Breast epithelium (tissue), 4 donors: Measurements from ENCODE around the gene HTR7. TPM values are rescaled to one million over a fixed set of nuclear protein-coding genes. Genes with fewer than 3 reads are reported as not detected.

ENCODE experiments used
- DNase-seq, 2 donors: peaks; one replicate each; pipeline ENCODE4 v3.0.0-alpha.2; 2019; ENCODE audit warnings: low spot score in 2 of 2
- H3K27ac ChIP-seq, 2 donors: fragments of 200-600 bp; sonication (generic) in 1 of 2; one replicate each; pipeline ENCODE4 v1.5.1; 2016 to 2019; ENCODE audit warnings: mild to moderate bottlenecking in 1 of 2
- H3K27me3 ChIP-seq, 2 donors: fragments of 200-600 bp; sonication (generic) in 1 of 2; one replicate each; pipeline versions ENCODE4 v1.5.1 to v1.6.0; 2017 to 2019; ENCODE audit warnings: control low read depth in 1 of 2, mild to moderate bottlenecking in 1 of 2
- H3K36me3 ChIP-seq: fragments of 200-600 bp; one replicate; pipeline ENCODE4 v1.5.1; 2019
- H3K4me1 ChIP-seq, 2 donors: fragments of 200-600 bp; sonication (generic); one replicate each; pipeline ENCODE4 v1.5.1; 2016 to 2019; ENCODE audit warnings: control low read depth in 1 of 2
- H3K4me3 ChIP-seq, 3 donors: fragments of 200-600 bp; sonication (generic); 1 replicate in 2 of 3; 2 replicates in 1 of 3; pipeline ENCODE4 v1.5.1; 2016 to 2019; ENCODE audit warnings: mild to moderate bottlenecking in 3 of 3, moderate library complexity in 2 of 3
- H3K9me3 ChIP-seq, 2 donors: fragments of 200-600 bp; sonication (generic) in 1 of 2; one replicate each; pipeline ENCODE4 v1.5.1; 2016 to 2019; ENCODE audit warnings: control low read depth in 1 of 2
- CTCF ChIP-seq, 3 donors: fragments of 450-650 bp; IDR thresholded peaks; one replicate each; pipeline ENCODE4 v1.5.1; 2016 to 2017; ENCODE audit warnings: antibody characterized with exemption in 3 of 3, mild to moderate bottlenecking in 3 of 3, moderate library complexity in 3 of 3
- POLR2A ChIP-seq: fragments of 450-650 bp; IDR thresholded peaks from one replicate; pipeline ENCODE4 v1.6.1; 2016; ENCODE audit warnings: antibody characterized with exemption, mild to moderate bottlenecking, moderate library complexity
- POLR2AphosphoS5 ChIP-seq, 3 donors: sonication (generic); formaldehyde crosslinking; IDR thresholded peaks; one replicate each; pipeline ENCODE4 v1.6.1; 2017; ENCODE audit warnings: antibody characterized with exemption in 3 of 3
- intact Hi-C: fragments of 100-400 bp; cut with DNase I; formaldehyde crosslinking; loops from one replicate; pipeline ENCODE4 v1.15.1; 2023; ENCODE audit warnings: low total_unique reads
- total RNA-seq, 3 donors: library from RNA; depleted of rRNA; stranded (reverse); fragments of >200 nt; gene quantifications; one replicate each; pipeline ENCODE4 v1.1.0, GENCODE V29; 2016

HTR7 gene
- total RNA-seq, 3 donors from 2014 or later: 0.66 to 1.8 (median 1.8) TPM

GRCh38 chr10:90734415-90734814 is 123.4 kb downstream of the HTR7 start:
- Histone ChIP-seq H3K9me3 (no peaks in the 10 kb centered on the region), H3K36me3 (no peaks in the 10 kb centered on the region), H3K4me1 (no peaks in the 10 kb centered on the region), H3K27ac (no peak overlapping the region), H3K4me3 (no peak overlapping the region), H3K27me3 (no peaks in the 10 kb centered on the region)
- DNase-seq: no peak
- TF ChIP-seq POLR2A (no peak), POLR2AphosphoS5 (IDR thresholded peaks at IDR 0.05) (no peak), CTCF (IDR thresholded peaks at IDR 0.05) (no peak)
- intact Hi-C loops: no loop called here

- Histone ChIP-seq H3K27me3 (no peaks in the 10 kb centered on the region), H3K36me3 (no peaks in the 10 kb centered on the region), H3K4me3 (no peak overlapping the region), H3K4me1 (no peaks in the 10 kb centered on the region), H3K9me3 (no peaks in the 10 kb centered on the region), H3K27ac (no peak overlapping the region)
- no peak for DNase-seq
- intact Hi-C loops: no loop called here
- TF ChIP-seq POLR2A (no peak), POLR2AphosphoS5 (IDR thresholded peaks at IDR 0.05) (no peak), CTCF (IDR thresholded peaks at IDR 0.05) (no peak)
These were observed 125.3 kb downstream of the HTR7 start for GRCh38 chr10:90732581-90732980.

DNA sequence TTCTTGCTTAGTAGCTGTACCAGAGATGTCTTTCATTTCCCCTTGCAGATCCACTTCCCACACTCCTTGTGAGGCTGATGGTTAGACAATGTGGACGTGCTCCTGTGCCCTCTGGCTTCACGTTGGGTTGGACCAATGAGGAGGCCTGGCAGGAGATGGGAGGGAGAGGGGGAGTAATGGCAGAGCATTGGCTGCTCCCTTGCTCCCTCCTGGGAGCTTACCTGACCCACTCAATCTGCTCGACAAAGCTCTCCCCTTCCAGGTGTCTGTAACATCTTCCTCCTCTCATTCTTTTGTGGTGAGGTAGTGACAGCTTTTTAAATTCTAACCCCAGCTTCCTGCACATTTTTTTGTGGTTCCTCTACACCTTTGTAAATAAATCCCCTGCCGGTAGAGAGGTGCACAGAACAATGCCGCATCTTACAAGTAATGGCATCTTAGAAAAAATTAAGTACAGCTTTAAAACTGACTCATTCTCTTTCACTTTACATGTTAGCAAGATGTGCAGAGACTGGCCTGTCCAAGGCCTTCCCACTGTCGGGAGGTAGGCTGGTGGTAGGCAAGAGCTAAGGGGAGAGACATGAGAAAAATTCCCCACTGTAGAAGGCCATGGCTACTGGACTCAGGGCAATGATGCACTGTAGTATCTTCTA is 134.3 kb downstream of the HTR7 start:
- H3K4me1 ChIP-seq: no peaks in the 10 kb centered on the region
- no peak overlapping the region for H3K4me3 ChIP-seq
- TF ChIP-seq POLR2A (no peak), CTCF (IDR thresholded peaks at IDR 0.05) (no peak), POLR2AphosphoS5 (IDR thresholded peaks at IDR 0.05) (no peak)
- H3K27ac ChIP-seq: no peak overlapping the region
- DNase-seq: no peak
- H3K36me3 ChIP-seq: no peaks in the 10 kb centered on the region
- intact Hi-C loops: no loop called here
- no peaks in the 10 kb centered on the region for H3K9me3 ChIP-seq
- H3K27me3 ChIP-seq: no peaks in the 10 kb centered on the region

DNA sequence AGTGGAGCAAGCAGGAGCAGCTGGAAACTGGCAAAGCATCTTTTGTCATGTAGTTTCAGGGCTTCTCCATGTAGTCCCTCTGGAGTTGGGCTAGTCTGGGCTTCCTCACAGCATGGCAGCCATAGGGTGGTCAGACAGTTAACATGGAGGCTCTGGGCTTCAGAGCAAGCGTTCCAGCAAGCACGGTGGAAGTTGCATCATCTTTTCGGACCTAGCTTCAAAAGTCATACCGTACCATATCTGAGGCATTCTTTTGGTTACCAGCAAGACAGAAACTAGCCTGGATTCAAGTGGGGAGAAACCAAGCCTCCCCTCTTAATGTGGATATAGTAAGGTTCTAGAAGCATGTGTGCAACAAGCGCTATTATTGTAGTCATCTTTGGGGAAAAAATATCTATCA is 135.0 kb downstream of the HTR7 start:
- Histone ChIP-seq H3K4me3 (no peak overlapping the region), H3K27ac (no peak overlapping the region), H3K9me3 (no peaks in the 10 kb centered on the region), H3K27me3 (no peaks in the 10 kb centered on the region), H3K36me3 (no peaks in the 10 kb centered on the region), H3K4me1 (no peaks in the 10 kb centered on the region)
- intact Hi-C loops: no loop called here
- no peak for DNase-seq
- TF ChIP-seq CTCF (IDR thresholded peaks at IDR 0.05) (no peak), POLR2AphosphoS5 (IDR thresholded peaks at IDR 0.05) (no peak), POLR2A (no peak)

DNA sequence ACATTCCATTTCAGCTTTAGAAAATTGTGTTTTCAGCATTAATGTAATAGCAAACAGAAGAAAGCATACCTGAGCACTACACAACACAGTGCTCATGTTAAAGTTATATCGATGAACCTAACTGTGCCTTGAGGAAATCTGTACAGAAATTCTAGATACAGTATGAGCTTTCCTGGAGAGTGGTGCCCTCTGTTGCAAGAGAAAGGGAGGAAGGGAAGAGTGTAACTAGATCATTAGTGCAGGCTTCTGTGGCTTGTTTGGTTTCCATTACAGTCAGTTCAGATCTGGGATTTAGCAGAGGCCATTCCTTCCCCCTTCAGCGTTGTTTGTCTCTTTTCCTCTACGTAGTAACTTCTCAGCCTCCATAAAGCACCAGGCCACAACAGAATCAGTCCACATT is 139.7 kb downstream of the HTR7 start:
- DNase-seq: no peak
- Histone ChIP-seq H3K4me3 (no peak overlapping the region), H3K9me3 (no peaks in the 10 kb centered on the region), H3K4me1 (no peaks in the 10 kb centered on the region), H3K27ac (no peak overlapping the region), H3K27me3 (no peaks in the 10 kb centered on the region), H3K36me3 (no peaks in the 10 kb centered on the region)
- TF ChIP-seq POLR2AphosphoS5 (IDR thresholded peaks at IDR 0.05): no peak
- TF ChIP-seq CTCF (IDR thresholded peaks at IDR 0.05): no peak
- no peak for TF ChIP-seq POLR2A
- intact Hi-C loops: loop anchor here (10.0 kb wide), 1 partner anchor 1237 kb away; no protein-coding TSS in a partner anchor
